Measurements from ENCODE around the gene COG8.

DNA sequence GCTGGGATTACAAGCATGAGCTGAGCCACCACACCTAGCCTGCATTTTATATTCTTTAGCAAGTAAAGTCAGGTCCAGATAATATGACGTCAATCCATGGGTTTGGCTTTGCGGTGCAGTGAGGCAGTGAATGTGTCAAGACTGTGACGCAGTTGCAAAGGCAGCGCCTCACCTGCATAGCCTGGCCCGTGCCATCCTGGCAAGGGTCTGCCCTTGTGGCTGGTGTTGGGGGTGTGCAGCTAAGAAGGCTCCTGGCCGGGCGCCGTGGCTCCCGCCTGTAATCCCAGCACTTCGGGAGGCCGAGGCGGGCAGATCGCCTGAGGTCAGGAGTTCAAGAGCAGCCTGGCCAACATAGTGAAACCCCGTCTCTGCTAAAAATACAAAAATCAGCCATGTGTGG lies 15.9 kb downstream of the COG8 start:
- TF ChIP-seq CTCF (IDR thresholded peaks at IDR 0.05) (no peak), ZFX (IDR thresholded peaks at IDR 0.05; ENCODE audit: borderline replicate concordance) (no peak)
